Chondrocyte (in vitro differentiated cells): ENCODE data around the gene DTYMK. TPM values are rescaled to one million over a fixed set of nuclear protein-coding genes. Genes with fewer than 3 reads are reported as not detected.

Experiments
- DNase-seq: peaks from one replicate; pipeline ENCODE4 v3.0.0; 2021; ENCODE audit warnings: mixed read lengths, low spot score
- H3K27ac Mint-ChIP-seq: one replicate; pipeline ENCODE4 v1.8.0; 2021; ENCODE audit warnings: mild to moderate bottlenecking, moderate library complexity, mixed read lengths; ENCODE audit not compliant: unreplicated experiment
- H3K27me3 Mint-ChIP-seq: 2 replicates; pipeline ENCODE4 v1.8.0; 2021; ENCODE audit warnings: low read depth, mixed read lengths
- H3K36me3 Mint-ChIP-seq: 2 replicates; pipeline ENCODE4 v1.8.0; 2021; ENCODE audit warnings: low read depth, mixed read lengths
- H3K4me1 Mint-ChIP-seq: 2 replicates; pipeline ENCODE4 v1.8.0; 2021; ENCODE audit warnings: low read depth, mild to moderate bottlenecking, mixed read lengths
- H3K4me3 Mint-ChIP-seq: one replicate; pipeline ENCODE4 v1.8.0; 2021; ENCODE audit warnings: mild to moderate bottlenecking, moderate library complexity, mixed read lengths; ENCODE audit not compliant: unreplicated experiment
- H3K9me3 Mint-ChIP-seq: 2 replicates; pipeline ENCODE4 v1.8.0; 2021; ENCODE audit warnings: low read depth, mixed read lengths
- total RNA-seq: library from RNA; stranded (reverse); gene quantifications from 3 replicates; pipeline ENCODE4 v1.2.1, GENCODE V29; 2021
- TF ChIP-seq, protein P1 (sequence below): fragments of 200-600 bp; sonication (generic); IDR thresholded peaks from 2 replicates; pipeline ENCODE4 v1.5.0; 2021; ENCODE audit warnings: antibody characterized with exemption, mild to moderate bottlenecking, moderate library complexity

Gene DTYMK
- total RNA-seq, 1 donor from 2014 or later: 23.1 TPM

DNA sequence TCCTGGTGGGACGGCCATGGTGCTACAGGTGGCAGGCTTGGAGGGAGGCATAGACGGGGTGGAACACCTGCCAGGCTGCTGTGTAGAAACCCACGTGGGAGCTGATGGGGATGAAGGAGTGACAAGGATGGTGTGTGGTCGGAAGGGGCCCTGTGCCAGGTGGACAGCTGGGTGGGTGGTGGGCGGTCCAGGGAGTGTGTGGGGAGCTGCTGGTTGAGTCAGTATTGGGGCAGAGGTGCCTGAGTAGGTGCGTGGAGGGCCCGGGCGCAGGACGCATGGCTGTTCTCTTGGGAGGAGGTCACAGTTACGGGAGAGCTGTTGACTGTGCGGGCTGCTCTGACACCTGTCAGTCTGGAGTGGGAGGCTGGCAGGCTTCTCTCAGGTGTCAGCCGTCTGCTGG is 35.2 kb upstream of the DTYMK start:
- H3K4me1 Mint-ChIP-seq: no peaks in the 10 kb centered on the region
- H3K27me3 Mint-ChIP-seq: no peaks in the 10 kb centered on the region
- no peak for DNase-seq
- H3K27ac Mint-ChIP-seq: no peak overlapping the region
- H3K4me3 Mint-ChIP-seq: no peak overlapping the region
- peaks cover 17% of the 10 kb centered on the region for H3K36me3 Mint-ChIP-seq
- H3K9me3 Mint-ChIP-seq: no peaks in the 10 kb centered on the region
- TF ChIP-seq, protein P1, sequence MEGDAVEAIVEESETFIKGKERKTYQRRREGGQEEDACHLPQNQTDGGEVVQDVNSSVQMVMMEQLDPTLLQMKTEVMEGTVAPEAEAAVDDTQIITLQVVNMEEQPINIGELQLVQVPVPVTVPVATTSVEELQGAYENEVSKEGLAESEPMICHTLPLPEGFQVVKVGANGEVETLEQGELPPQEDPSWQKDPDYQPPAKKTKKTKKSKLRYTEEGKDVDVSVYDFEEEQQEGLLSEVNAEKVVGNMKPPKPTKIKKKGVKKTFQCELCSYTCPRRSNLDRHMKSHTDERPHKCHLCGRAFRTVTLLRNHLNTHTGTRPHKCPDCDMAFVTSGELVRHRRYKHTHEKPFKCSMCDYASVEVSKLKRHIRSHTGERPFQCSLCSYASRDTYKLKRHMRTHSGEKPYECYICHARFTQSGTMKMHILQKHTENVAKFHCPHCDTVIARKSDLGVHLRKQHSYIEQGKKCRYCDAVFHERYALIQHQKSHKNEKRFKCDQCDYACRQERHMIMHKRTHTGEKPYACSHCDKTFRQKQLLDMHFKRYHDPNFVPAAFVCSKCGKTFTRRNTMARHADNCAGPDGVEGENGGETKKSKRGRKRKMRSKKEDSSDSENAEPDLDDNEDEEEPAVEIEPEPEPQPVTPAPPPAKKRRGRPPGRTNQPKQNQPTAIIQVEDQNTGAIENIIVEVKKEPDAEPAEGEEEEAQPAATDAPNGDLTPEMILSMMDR: no peak

DNA sequence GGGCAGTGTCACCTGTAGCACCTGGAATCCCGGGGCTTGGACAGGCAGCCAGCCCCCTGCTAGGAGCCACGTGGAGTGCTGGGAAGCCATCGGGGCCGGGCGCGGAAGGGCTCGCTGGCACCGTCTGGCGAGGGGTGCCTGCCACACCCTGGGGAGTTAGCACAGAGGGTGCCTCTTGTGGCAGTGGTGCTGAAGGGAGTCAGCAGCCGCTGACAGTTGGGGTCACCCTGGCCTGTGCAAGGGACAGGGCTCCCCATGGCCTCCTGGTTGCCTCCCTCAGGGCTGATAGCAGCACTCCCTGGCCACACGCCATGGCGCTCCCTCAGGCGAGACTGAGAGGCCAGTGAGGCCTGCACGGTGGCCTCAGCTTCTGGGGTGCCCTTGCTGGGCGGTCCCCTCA is 33.9 kb upstream of the DTYMK start:
- H3K9me3 Mint-ChIP-seq: no peaks in the 10 kb centered on the region
- no peak overlapping the region for H3K27ac Mint-ChIP-seq
- H3K27me3 Mint-ChIP-seq: no peaks in the 10 kb centered on the region
- DNase-seq: no peak
- H3K4me1 Mint-ChIP-seq: no peaks in the 10 kb centered on the region
- peaks cover 19% of the 10 kb centered on the region for H3K36me3 Mint-ChIP-seq
- TF ChIP-seq, protein P1: no peak
- no peak overlapping the region for H3K4me3 Mint-ChIP-seq

DNA sequence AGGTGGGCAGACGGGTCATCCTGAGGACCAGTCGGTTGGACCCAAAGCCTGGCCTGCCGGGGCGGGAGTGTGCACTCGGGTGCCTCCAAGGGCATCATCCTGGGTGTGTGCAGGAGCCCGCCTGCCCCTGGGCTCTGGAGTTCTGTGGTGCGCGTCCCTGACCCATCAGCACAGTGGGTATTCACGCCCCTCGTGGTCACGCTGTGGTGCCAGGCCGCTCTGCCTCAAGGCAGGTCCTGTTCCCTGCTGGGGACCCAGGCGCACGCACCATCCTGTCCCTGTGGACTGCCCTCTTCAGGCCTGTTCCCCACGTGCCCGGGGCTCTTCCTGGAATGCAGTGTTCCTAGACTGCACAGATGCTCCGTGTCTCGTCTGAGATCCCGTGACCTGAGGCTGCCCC is 33.5 kb upstream of the DTYMK start:
- no peak for DNase-seq
- Mint-ChIP-seq H3K27me3 (no peaks in the 10 kb centered on the region), H3K4me3 (no peak overlapping the region), H3K36me3 (peaks cover 18% of the 10 kb centered on the region), H3K27ac (no peak overlapping the region), H3K9me3 (no peaks in the 10 kb centered on the region), H3K4me1 (no peaks in the 10 kb centered on the region)
- TF ChIP-seq, protein P1: no peak

DNA sequence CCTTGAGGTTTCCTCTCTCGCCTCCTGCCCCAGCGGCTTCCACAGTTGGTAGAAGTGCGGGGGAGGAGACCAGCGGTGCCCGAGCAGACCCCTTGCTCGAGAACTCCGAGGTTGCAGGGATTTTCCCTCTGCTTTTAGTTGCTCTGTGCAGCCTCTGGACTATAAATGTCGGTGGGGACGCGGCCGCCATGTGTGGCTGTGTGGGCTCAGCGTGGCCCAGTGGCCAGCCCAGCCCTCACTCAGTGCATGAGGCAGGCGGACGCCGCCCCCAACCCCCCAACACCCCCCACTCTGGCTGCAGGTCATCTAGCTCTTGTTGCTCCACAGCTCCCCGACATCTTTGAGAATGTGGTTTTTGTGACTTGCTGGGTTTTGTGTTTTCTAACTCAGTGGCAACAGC is 32.5 kb upstream of the DTYMK start:
- Mint-ChIP-seq H3K9me3 (peaks cover under 1% of the 10 kb centered on the region), H3K27ac (no peak overlapping the region), H3K4me1 (no peaks in the 10 kb centered on the region), H3K4me3 (no peak overlapping the region), H3K27me3 (no peaks in the 10 kb centered on the region), H3K36me3 (peaks cover 25% of the 10 kb centered on the region)
- TF ChIP-seq, protein P1: no peak
- DNase-seq: no peak

DNA sequence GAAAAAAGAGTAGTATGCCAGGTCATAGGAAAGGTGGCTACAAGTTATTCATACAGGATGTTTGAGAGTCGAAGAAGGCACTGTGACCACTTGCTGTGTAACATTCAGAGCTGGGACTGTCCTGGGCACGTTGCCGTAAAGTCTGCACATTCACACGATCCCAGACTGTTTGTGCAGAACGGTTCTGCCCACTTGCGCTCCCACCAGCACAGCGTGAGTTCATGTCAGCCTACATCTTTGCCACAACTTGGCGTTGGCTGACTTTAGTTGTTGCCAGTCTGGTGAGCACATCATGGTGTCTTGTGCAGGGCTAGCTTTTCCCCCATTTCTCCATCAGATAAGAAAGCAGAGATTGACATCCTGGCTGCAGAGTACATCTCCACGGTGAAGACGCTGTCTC is 22.3 kb upstream of the DTYMK start:
- no peak for DNase-seq
- Mint-ChIP-seq H3K36me3 (peaks cover 36% of the 10 kb centered on the region), H3K4me1 (no peaks in the 10 kb centered on the region), H3K9me3 (peaks cover 4% of the 10 kb centered on the region), H3K27ac (no peak overlapping the region), H3K4me3 (no peak overlapping the region), H3K27me3 (no peaks in the 10 kb centered on the region)
- TF ChIP-seq, protein P1: no peak
